HG03378 (cell line): ENCODE data around the gene LRIG2.
A peak's percentile ranks its signal among the peaks of the same experiment; 100 is the strongest.
"Not testable (repeated sequence)": the region's sequence is repeated elsewhere in the genome, so short reads cannot be mapped to it uniquely, and the experiment has no call there.

Experiments
- ATAC-seq: cut with Tn5 transposase; IDR thresholded peaks from one replicate; pipeline ENCODE4 v1.9.1; 2021; ENCODE audit warnings: mild to moderate bottlenecking, moderate library complexity; ENCODE audit not compliant: unreplicated experiment

Gene LRIG2

GRCh38 chr1:113156368-113156767 is 83.4 kb downstream of the LRIG2 start:
- no peak for ATAC-seq

DNA sequence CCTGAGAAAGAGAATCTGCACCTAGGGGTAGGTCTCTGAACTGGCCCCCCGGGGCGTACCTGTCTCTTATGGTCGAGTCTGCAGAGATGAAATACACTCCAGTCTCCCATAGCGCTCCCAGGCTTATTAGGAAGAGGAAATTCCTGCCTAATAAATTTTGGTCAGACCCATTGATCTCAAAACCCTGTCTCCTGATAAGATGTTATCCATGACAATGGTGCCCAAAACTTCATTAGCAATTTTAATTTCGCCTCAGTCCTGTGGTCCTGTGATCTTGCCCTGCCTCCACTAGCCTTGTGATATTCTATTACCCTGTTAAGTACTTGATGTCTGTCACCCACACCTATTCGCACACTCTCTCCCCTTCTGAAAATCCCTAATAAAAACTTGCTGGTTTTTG is 85.7 kb downstream of the LRIG2 start:
- not testable (repeated sequence) for ATAC-seq

GRCh38 chr1:113166473-113166872 is 93.5 kb downstream of the LRIG2 start:
- ATAC-seq = no peak

GRCh38 chr1:113168946-113169345 is 95.9 kb downstream of the LRIG2 start:
- no peak for ATAC-seq

DNA sequence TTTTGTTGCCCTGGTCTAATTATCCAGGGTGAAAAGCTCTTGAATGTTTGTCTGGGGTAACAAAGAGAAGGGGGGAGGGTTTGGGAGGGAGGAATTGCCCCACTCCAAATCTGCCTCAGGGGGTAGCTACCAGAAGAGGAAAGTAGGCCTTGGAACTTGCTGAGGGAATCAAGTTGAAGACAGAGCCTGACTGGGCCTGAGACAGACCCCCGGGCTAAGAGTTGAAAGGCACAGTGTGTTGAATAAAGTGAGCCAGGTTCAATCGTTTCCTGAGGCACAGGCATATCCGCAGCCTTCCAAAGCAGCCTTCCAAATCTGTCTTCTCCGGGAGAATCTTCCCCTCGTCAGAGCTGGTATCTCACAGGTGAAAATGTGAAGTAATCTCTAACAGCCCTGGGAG is 96.6 kb downstream of the LRIG2 start:
- no peak for ATAC-seq

DNA sequence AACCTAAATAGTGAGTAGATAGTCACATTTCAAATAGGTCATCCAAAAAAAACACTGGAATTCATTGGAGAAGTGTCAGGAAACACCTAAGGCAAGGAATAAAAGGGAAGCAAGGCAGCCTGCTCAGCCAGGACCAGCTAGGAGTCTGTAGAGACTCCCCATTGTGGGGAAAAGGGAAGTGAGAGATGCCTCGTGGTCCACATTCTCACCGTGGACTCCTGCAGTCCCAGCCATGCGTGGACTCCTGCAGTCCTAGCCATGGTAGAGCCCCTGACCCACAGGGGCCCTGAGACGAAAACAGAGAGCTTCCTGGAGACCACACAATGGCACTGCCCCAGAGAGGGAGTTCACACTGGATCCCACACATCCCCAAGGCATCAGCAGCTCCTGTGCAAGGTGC is 97.5 kb downstream of the LRIG2 start:
- no peak for ATAC-seq

DNA sequence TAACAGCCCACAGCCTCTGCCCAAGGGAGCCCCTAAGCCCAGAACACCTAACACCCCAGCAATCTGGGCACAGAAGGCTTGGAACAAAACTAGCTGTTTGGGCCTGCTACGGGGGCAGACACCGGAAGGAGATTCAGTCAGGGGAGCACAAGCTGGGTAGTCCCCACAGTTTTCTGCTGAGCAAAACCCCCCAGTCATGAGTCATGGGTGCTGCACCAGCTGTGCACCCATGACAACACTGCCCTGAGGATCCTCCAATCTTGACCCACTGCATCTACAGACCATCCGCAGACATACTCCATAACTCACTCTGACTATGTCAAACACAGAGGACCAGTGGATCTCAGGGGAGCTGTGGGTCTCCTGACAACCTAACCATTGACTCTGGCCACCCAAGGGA is 105.1 kb downstream of the LRIG2 start:
- peak; percentile 47 for ATAC-seq

GRCh38 chr1:113178522-113178921 is 105.5 kb downstream of the LRIG2 start:
- ATAC-seq = no peak
